HepG2 (cell line): Measurements from ENCODE around the gene ACP1. TPM values are rescaled to one million over a fixed set of nuclear protein-coding genes. Genes with fewer than 3 reads are reported as not detected.

Experiments used
- FUBP1 ChIP-seq: sonication (generic); formaldehyde crosslinking; IDR thresholded peaks from 2 replicates; pipeline ENCODE4 v1.5.1; 2020; ENCODE audit warnings: missing genetic modification reagents, mild to moderate bottlenecking, borderline replicate concordance
- NFE2L2 ChIP-seq: fragments of 150-350 bp; IDR thresholded peaks from 2 replicates; pipeline ENCODE4 v1.6.1; 2014; ENCODE audit warnings: low read length
- NR2C2 ChIP-seq: sonication (generic); formaldehyde crosslinking; IDR thresholded peaks from 2 replicates; pipeline ENCODE4 v1.4.0; 2020; ENCODE audit warnings: missing genetic modification reagents, mild to moderate bottlenecking, moderate library complexity, borderline replicate concordance
- ZNF142 ChIP-seq: sonication (generic); formaldehyde crosslinking; IDR thresholded peaks from 2 replicates; pipeline ENCODE4 v1.4.0; 2020; ENCODE audit warnings: missing genetic modification reagents
- ZNF362 ChIP-seq: sonication (generic); formaldehyde crosslinking; IDR thresholded peaks from 2 replicates; pipeline ENCODE4 v1.4.0; 2020; ENCODE audit warnings: missing genetic modification reagents, mild to moderate bottlenecking, borderline replicate concordance
- ZNF407 ChIP-seq: sonication (generic); formaldehyde crosslinking; IDR thresholded peaks from one replicate; pipeline ENCODE4 v1.5.1; 2020; ENCODE audit warnings: mild to moderate bottlenecking, missing genetic modification reagents; ENCODE audit errors: not compliant biosample characterization
- ZNF547 ChIP-seq: sonication (generic); formaldehyde crosslinking; IDR thresholded peaks from 2 replicates; pipeline ENCODE4 v1.5.1; 2020; ENCODE audit warnings: mild to moderate bottlenecking, missing genetic modification reagents
- ZNF841 ChIP-seq: sonication (generic); formaldehyde crosslinking; IDR thresholded peaks from 2 replicates; pipeline ENCODE4 v1.8.1; 2023; ENCODE audit warnings: missing genetic modification reagents, borderline replicate concordance
- polyA plus RNA-seq, 8 experiments: library from polyadenylated mRNA; depleted of rRNA in 3 of 8; stranded (reverse) in 7 of 8; unstranded in 1 of 8; fragments of >200 nt; fragmentation: Illumina TruSeq in 4 of 8; extraction: Trizol in 4 of 8; gene quantifications; 2 replicates each; pipeline versions ENCODE4 v1.2.1 to v1.2.3, GENCODE V29; 2011 to 2016; ENCODE audit warnings: low read depth in 4 of 8, missing spikeins in 1 of 8, mixed read lengths in 1 of 8; ENCODE audit not compliant: insufficient read depth in 1 of 8
- total RNA-seq, 5 experiments: library from RNA; depleted of rRNA; stranded (reverse); fragments of >200 nt; fragmentation: Illumina TruSeq; extraction: Trizol; gene quantifications; 2 replicates each; pipeline ENCODE4 v1.2.3, GENCODE V29; 2016; ENCODE audit warnings: low read depth in 1 of 5

The ACP1 gene
- total and polyA plus RNA-seq, 2 of the 13 experiments (the other 11 are each of a cell fraction or from before 2014, with no cell fraction given): 246 to 348 TPM

GRCh38 chr2:262117-262516 is 2.6 kb upstream of the ACP1 start (continued):
- TF ChIP-seq ZNF547 (CRISPR knock-in tag): no peak
- TF ChIP-seq NFE2L2: no peak
- no peak for TF ChIP-seq ZNF362 (CRISPR knock-in tag)
- TF ChIP-seq ZNF841: no peak
- no peak for TF ChIP-seq NR2C2 (CRISPR knock-in tag)
- no peak for TF ChIP-seq ZNF407
- no peak for TF ChIP-seq FUBP1
- no peak for TF ChIP-seq ZNF142
